Measurements from ENCODE around the gene GPC6.
"Not testable (repeated sequence)": the region's sequence is repeated elsewhere in the genome, so short reads cannot be mapped to it uniquely, and the experiment has no call there.

The GPC6 gene

GRCh38 chr13:93193682-93194081, 32.9 kb upstream of the GPC6 start:
- no peak overlapping the region for H3K4me3 ChIP-seq (ENCODE audit: low read depth, low read length)
- H3K9me3 ChIP-seq (ENCODE audit: severe bottlenecking), result peaks cover 25% of the 10 kb centered on the region
- DNase-seq, result no peak
- no peaks in the 10 kb centered on the region for H3K27me3 ChIP-seq (ENCODE audit: insufficient read depth, low read depth, severe bottlenecking)
- H3K27ac ChIP-seq, result no peak overlapping the region
- TF ChIP-seq CTCF (IDR thresholded peaks at IDR 0.05; ENCODE audit: low read depth, low read length), result no peak
- H3K36me3 ChIP-seq, result no peaks in the 10 kb centered on the region

GRCh38 chr13:93199856-93200255, 26.8 kb upstream of the GPC6 start:
- DNase-seq, result no peak
- Histone ChIP-seq H3K27ac (no peak overlapping the region), H3K27me3 (ENCODE audit: insufficient read depth, low read depth, severe bottlenecking) (no peaks in the 10 kb centered on the region), H3K9me3 (ENCODE audit: severe bottlenecking) (peaks cover 8% of the 10 kb centered on the region), H3K4me3 (ENCODE audit: low read depth, low read length) (no peak overlapping the region), H3K36me3 (no peaks in the 10 kb centered on the region)
- TF ChIP-seq CTCF (IDR thresholded peaks at IDR 0.05; ENCODE audit: low read depth, low read length), result no peak

- no peak for DNase-seq
- H3K27ac ChIP-seq, result no peak overlapping the region
- peaks cover 5% of the 10 kb centered on the region for H3K9me3 ChIP-seq (ENCODE audit: severe bottlenecking)
- H3K36me3 ChIP-seq, result no peaks in the 10 kb centered on the region
- no peak for TF ChIP-seq CTCF (IDR thresholded peaks at IDR 0.05; ENCODE audit: low read depth, low read length)
- no peaks in the 10 kb centered on the region for H3K27me3 ChIP-seq (ENCODE audit: insufficient read depth, low read depth, severe bottlenecking)
- no peak overlapping the region for H3K4me3 ChIP-seq (ENCODE audit: low read depth, low read length)
Measured at GRCh38 chr13:93200626-93201025, 26.0 kb upstream of the GPC6 start.

- Histone ChIP-seq H3K36me3 (no peaks in the 10 kb centered on the region), H3K27me3 (ENCODE audit: insufficient read depth, low read depth, severe bottlenecking) (no peaks in the 10 kb centered on the region), H3K9me3 (ENCODE audit: severe bottlenecking) (no peaks in the 10 kb centered on the region), H3K27ac (no peak overlapping the region), H3K4me3 (ENCODE audit: low read depth, low read length) (no peak overlapping the region)
- TF ChIP-seq CTCF (IDR thresholded peaks at IDR 0.05; ENCODE audit: low read depth, low read length), result no peak
- no peak for DNase-seq
Measured at GRCh38 chr13:93201992-93202558, 24.5 kb upstream of the GPC6 start.

- not testable (repeated sequence) for DNase-seq; H3K4me3 ChIP-seq (ENCODE audit: low read depth, low read length); H3K27me3 ChIP-seq (ENCODE audit: insufficient read depth, low read depth, severe bottlenecking); H3K36me3 ChIP-seq; H3K9me3 ChIP-seq (ENCODE audit: severe bottlenecking); H3K27ac ChIP-seq
Measured at GRCh38 chr13:93206778-93207392, 19.7 kb upstream of the GPC6 start.

- Histone ChIP-seq H3K36me3 (no peaks in the 10 kb centered on the region), H3K27me3 (ENCODE audit: insufficient read depth, low read depth, severe bottlenecking) (no peaks in the 10 kb centered on the region), H3K4me3 (ENCODE audit: low read depth, low read length) (no peak overlapping the region), H3K27ac (no peak overlapping the region), H3K9me3 (ENCODE audit: severe bottlenecking) (no peaks in the 10 kb centered on the region)
- no peak for TF ChIP-seq CTCF (IDR thresholded peaks at IDR 0.05; ENCODE audit: low read depth, low read length)
- no peak for DNase-seq
Measured at GRCh38 chr13:93216122-93216521, 10.5 kb upstream of the GPC6 start.
